Keratinocyte (primary cell): ENCODE measurements around the gene CPNE4. TPM values are rescaled to one million over a fixed set of nuclear protein-coding genes. Genes with fewer than 3 reads are reported as not detected.

Experiments
- DNase-seq: peaks from one replicate; pipeline ENCODE4 v3.0.0-alpha.2; 2011; ENCODE audit warnings: low read depth, missing footprints, low spot score
- FAIRE-seq: peaks from 2 replicates; lab custom pipeline; 2011; peaks lifted over from hg19 to GRCh38; lab: Jason Lieb, UNC
- H2AFZ ChIP-seq: 2 replicates; pipeline ENCODE4 v1.6.0; 2012; ENCODE audit warnings: low read length, control low read depth, inconsistent platforms; ENCODE audit not compliant: control insufficient read depth
- H3K27ac ChIP-seq: 2 replicates; pipeline ENCODE4 v1.5.1; 2011; ENCODE audit warnings: low read length; ENCODE audit not compliant: control insufficient read depth, insufficient read depth
- H3K27me3 ChIP-seq: 3 replicates; pipeline ENCODE4 v1.6.0; 2011; ENCODE audit warnings: low read length; ENCODE audit not compliant: control insufficient read depth, insufficient read depth; ENCODE audit errors: extremely low read depth
- H3K36me3 ChIP-seq, 2 experiments: 2 replicates in 1 of 2; 3 replicates in 1 of 2; pipeline ENCODE4 v1.5.1; 2011; ENCODE audit warnings: low read length in 2 of 2, mild to moderate bottlenecking in 1 of 2; ENCODE audit not compliant: control insufficient read depth in 2 of 2, insufficient read depth in 2 of 2; ENCODE audit errors: extremely low read depth in 1 of 2
- H3K4me1 ChIP-seq: 3 replicates; pipeline ENCODE4 v1.5.1; 2011; ENCODE audit warnings: low read length; ENCODE audit not compliant: control insufficient read depth, insufficient read depth; ENCODE audit errors: extremely low read depth
- H3K4me2 ChIP-seq: 3 replicates; pipeline ENCODE4 v1.6.0; 2011; ENCODE audit warnings: low read depth, low read length; ENCODE audit not compliant: control insufficient read depth, insufficient read depth; ENCODE audit errors: extremely low read depth
- H3K4me3 ChIP-seq, 3 experiments: fragments of 200-600 bp in 1 of 3; sonication (generic) in 1 of 3; 2 replicates in 2 of 3; 3 replicates in 1 of 3; pipeline ENCODE4 v1.5.1; 2011 to 2016; ENCODE audit warnings: low read length in 3 of 3, mild to moderate bottlenecking in 3 of 3, control low read depth in 2 of 3, inconsistent platforms in 1 of 3, low read depth in 1 of 3, mixed read lengths in 1 of 3, mixed run types in 1 of 3, moderate library complexity in 1 of 3; ENCODE audit not compliant: control insufficient read depth in 2 of 3, insufficient read depth in 2 of 3; ENCODE audit errors: extremely low read depth in 1 of 3
- H3K79me2 ChIP-seq: 2 replicates; pipeline ENCODE4 v1.6.0; 2012; ENCODE audit warnings: low read length; ENCODE audit not compliant: control insufficient read depth, insufficient read depth
- H3K9ac ChIP-seq: 3 replicates; pipeline ENCODE4 v1.6.0; 2011; ENCODE audit warnings: low read length; ENCODE audit not compliant: control insufficient read depth, insufficient read depth; ENCODE audit errors: extremely low read depth
- H3K9me1 ChIP-seq: 3 replicates; pipeline ENCODE4 v1.6.0; 2011; ENCODE audit warnings: low read length; ENCODE audit not compliant: control insufficient read depth, insufficient read depth; ENCODE audit errors: extremely low read depth
- H3K9me3 ChIP-seq: 2 replicates; pipeline ENCODE4 v1.5.1; 2012; ENCODE audit warnings: low read depth, low read length; ENCODE audit not compliant: control insufficient read depth
- H4K20me1 ChIP-seq: 3 replicates; pipeline ENCODE4 v1.6.0; 2011; ENCODE audit warnings: low read length; ENCODE audit not compliant: control insufficient read depth, insufficient read depth; ENCODE audit errors: extremely low read depth
- EZH2 ChIP-seq: IDR thresholded peaks from one replicate; pipeline ENCODE4 v1.6.1; 2012; ENCODE audit warnings: inconsistent platforms, mild to moderate bottlenecking, low read length, moderate library complexity
- dilution Hi-C: fragments of 300-500 bp; cut with MboI; formaldehyde crosslinking; loops from one replicate; pipeline ENCODE4 v1.7.0; 2020; ENCODE audit warnings: low sequenced_read_pairs; ENCODE audit not compliant: extremely low pct_ligation_motif_present
- polyA plus RNA-seq, 5 experiments: library from polyadenylated mRNA; depleted of rRNA in 3 of 5; stranded (reverse) in 3 of 5; stranded (forward) in 1 of 5; unstranded in 1 of 5; fragments of >200 nt; gene quantifications; 1 replicate in 1 of 5; 2 replicates in 3 of 5; 3 replicates in 1 of 5; pipeline versions ENCODE4 v1.2.1 to v1.2.3, GENCODE V29; 2011 to 2012; ENCODE audit warnings: missing spikeins in 2 of 5, low read depth in 1 of 5, low replicate concordance in 1 of 5
- TF ChIP-seq, protein P1 (sequence below), 3 experiments: IDR thresholded peaks in 1 of 3; conservative IDR thresholded peaks in 1 of 3; optimal IDR thresholded peaks in 1 of 3; 2 replicates in 2 of 3; 3 replicates in 1 of 3; pipeline versions ENCODE3 to v1.5.1; 2011; ENCODE audit warnings: low read length in 3 of 3, mild to moderate bottlenecking in 3 of 3, moderate library complexity in 2 of 3, control low read depth in 1 of 3, inconsistent platforms in 1 of 3; ENCODE audit not compliant: insufficient read depth in 2 of 3; ENCODE audit errors: extremely low read depth in 1 of 3

CPNE4 gene
- polyA plus RNA-seq, 1 donor (not counting 4 experiments of a cell fraction or from before 2014, with no cell fraction given) = 0.08 TPM

DNA sequence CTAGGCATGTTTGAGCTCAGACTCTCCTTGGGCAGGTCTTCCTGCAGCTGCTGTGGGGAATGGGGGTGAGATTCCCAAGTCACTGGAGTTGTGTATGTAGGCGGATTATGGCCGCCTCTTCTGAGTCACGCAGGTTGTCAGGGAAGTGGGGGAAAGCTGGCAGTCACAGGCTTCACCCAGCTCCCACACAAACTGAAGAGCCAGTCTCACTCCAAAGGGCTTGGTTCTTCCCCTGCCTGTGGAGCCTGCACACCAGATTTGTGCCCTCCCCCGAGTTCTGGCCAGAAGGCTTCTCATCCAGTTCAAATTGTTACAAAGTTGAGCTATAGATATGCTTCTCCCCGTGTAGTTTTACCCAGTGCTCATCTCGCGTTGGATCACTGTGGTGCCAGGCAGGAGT, 53.5 kb downstream of the CPNE4 start:
- Histone ChIP-seq H3K79me2 (no peaks in the 10 kb centered on the region), H3K4me3 (no peak overlapping the region), H3K36me3 (no peaks in the 10 kb centered on the region), H4K20me1 (no peaks in the 10 kb centered on the region), H3K27me3 (no peaks in the 10 kb centered on the region), H3K9me1 (no peaks in the 10 kb centered on the region), H3K4me1 (no peaks in the 10 kb centered on the region), H3K9me3 (no peaks in the 10 kb centered on the region), H2AFZ (no peak overlapping the region), H3K9ac (no peak overlapping the region), H3K27ac (no peak overlapping the region), H3K4me2 (no peak overlapping the region)
- TF ChIP-seq EZH2 = no peak
- TF ChIP-seq, protein P1, sequence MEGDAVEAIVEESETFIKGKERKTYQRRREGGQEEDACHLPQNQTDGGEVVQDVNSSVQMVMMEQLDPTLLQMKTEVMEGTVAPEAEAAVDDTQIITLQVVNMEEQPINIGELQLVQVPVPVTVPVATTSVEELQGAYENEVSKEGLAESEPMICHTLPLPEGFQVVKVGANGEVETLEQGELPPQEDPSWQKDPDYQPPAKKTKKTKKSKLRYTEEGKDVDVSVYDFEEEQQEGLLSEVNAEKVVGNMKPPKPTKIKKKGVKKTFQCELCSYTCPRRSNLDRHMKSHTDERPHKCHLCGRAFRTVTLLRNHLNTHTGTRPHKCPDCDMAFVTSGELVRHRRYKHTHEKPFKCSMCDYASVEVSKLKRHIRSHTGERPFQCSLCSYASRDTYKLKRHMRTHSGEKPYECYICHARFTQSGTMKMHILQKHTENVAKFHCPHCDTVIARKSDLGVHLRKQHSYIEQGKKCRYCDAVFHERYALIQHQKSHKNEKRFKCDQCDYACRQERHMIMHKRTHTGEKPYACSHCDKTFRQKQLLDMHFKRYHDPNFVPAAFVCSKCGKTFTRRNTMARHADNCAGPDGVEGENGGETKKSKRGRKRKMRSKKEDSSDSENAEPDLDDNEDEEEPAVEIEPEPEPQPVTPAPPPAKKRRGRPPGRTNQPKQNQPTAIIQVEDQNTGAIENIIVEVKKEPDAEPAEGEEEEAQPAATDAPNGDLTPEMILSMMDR (optimal IDR thresholded peaks at IDR 0.05 in 1 of 3, IDR thresholded peaks at IDR 0.05 in 1 of 3, conservative IDR thresholded peaks at IDR 0.05 in 1 of 3; ENCODE audit: extremely low read depth in 1 of 3, insufficient read depth in 2 of 3, low read length in 3 of 3) = no peak
- dilution Hi-C loops = no loop called here
- FAIRE-seq (no peak), DNase-seq (no peak)

DNA sequence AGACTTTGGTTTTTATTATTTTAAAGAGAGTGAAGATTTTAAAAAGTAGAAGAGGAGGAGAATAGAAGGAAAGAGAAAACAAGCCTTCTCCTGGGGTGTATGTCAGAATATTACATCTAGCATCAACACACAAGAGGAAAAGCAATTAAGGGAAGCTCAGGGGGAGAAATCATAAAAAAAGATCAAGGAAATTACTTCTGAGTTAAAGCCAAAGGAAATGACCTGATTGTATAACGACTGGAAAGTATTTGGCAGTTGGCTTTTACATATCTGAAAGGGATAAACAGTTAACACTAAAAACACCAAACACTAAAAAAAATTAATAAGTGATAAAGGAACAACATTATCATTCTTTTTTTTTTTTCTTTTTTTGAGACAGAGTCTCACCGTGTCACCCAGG, 58.4 kb downstream of the CPNE4 start:
- Histone ChIP-seq H3K27me3 (no peaks in the 10 kb centered on the region), H3K79me2 (no peaks in the 10 kb centered on the region), H3K27ac (no peak overlapping the region), H3K4me3 (no peak overlapping the region), H3K9me1 (no peaks in the 10 kb centered on the region), H2AFZ (no peak overlapping the region), H3K9me3 (no peaks in the 10 kb centered on the region), H3K9ac (no peak overlapping the region), H3K4me2 (no peak overlapping the region), H3K4me1 (no peaks in the 10 kb centered on the region), H3K36me3 (no peaks in the 10 kb centered on the region), H4K20me1 (no peaks in the 10 kb centered on the region)
- FAIRE-seq = no peak
- no peak for TF ChIP-seq EZH2
- TF ChIP-seq, protein P1 (optimal IDR thresholded peaks at IDR 0.05 in 1 of 3, IDR thresholded peaks at IDR 0.05 in 1 of 3, conservative IDR thresholded peaks at IDR 0.05 in 1 of 3; ENCODE audit: extremely low read depth in 1 of 3, insufficient read depth in 2 of 3, low read length in 3 of 3) = no peak
- dilution Hi-C loops = no loop called here
- no peak for DNase-seq
